H1 (cell line): Measurements from ENCODE around the gene ATP6V1C2. TPM values are rescaled to one million over a fixed set of nuclear protein-coding genes. Genes with fewer than 3 reads are reported as not detected.

Source experiments
- CTCF ChIA-PET: fragments of 300-600 bp; sonication (Branson Sonifier 250); formaldehyde crosslinking; loops from one replicate; lab custom pipeline; 2021; ENCODE audit not compliant: partially characterized antibody; lab: Charles Lee
- POLR2A ChIA-PET: fragments of 300-600 bp; sonication (Branson Sonifier 250); formaldehyde crosslinking; loops from one replicate; lab custom pipeline; 2021; ENCODE audit warnings: inconsistent platforms; ENCODE audit not compliant: partially characterized antibody; lab: Charles Lee
- DNase-seq, 2 experiments: peaks; one replicate each; pipeline versions ENCODE4 v3.0.0 to v3.0.0-alpha.2; 2010 to 2022; ENCODE audit warnings: low spot score in 2 of 2, low read depth in 1 of 2, mixed read lengths in 1 of 2
- FAIRE-seq: peaks from 2 replicates; lab custom pipeline; 2011; peaks lifted over from hg19 to GRCh38; lab: Jason Lieb, UNC
- H2AFZ ChIP-seq: 2 replicates; pipeline ENCODE4 v1.8.1; 2012; ENCODE audit warnings: low read length, inconsistent platforms
- H2AK5ac ChIP-seq: 2 replicates; pipeline ENCODE4 v1.6.1; 2013; ENCODE audit warnings: low read depth, low read length
- H2BK120ac ChIP-seq: replicated peaks from 2 replicates; pipeline ENCODE3; 2013; ENCODE audit warnings: low read depth, low read length, inconsistent platforms
- H2BK12ac ChIP-seq: 2 replicates; pipeline ENCODE4 v1.6.1; 2013; ENCODE audit warnings: low read depth, low read length
- H2BK15ac ChIP-seq: 2 replicates; pipeline ENCODE4 v1.6.1; 2013; ENCODE audit warnings: low read length
- H2BK20ac ChIP-seq: 2 replicates; pipeline ENCODE4 v1.6.1; 2013; ENCODE audit warnings: low read length
- H2BK5ac ChIP-seq: 2 replicates; pipeline ENCODE4 v1.6.1; 2013; ENCODE audit warnings: low read depth, low read length
- H3K14ac ChIP-seq: 2 replicates; pipeline ENCODE4 v1.6.1; 2013; ENCODE audit warnings: inconsistent platforms; ENCODE audit not compliant: insufficient read length
- H3K18ac ChIP-seq: 2 replicates; pipeline ENCODE4 v1.6.1; 2013; ENCODE audit warnings: low read length; ENCODE audit errors: extremely low read depth
- H3K23ac ChIP-seq: 2 replicates; pipeline ENCODE4 v1.6.1; 2013; ENCODE audit warnings: inconsistent platforms; ENCODE audit not compliant: insufficient read length
- H3K23me2 ChIP-seq: 2 replicates; pipeline ENCODE4 v1.6.1; 2013; ENCODE audit warnings: low read depth, low read length
- H3K27ac ChIP-seq: 2 replicates; pipeline ENCODE4 v1.6.1; 2011; ENCODE audit warnings: low read depth, low read length, inconsistent platforms
- H3K27me3 ChIP-seq, 4 experiments: replicated peaks in 1 of 4; 1 replicate in 1 of 4; 2 replicates in 3 of 4; pipeline versions ENCODE4 v1.6.1 to v1.8.1; 2011 to 2013; ENCODE audit warnings: low read length in 3 of 4, mild to moderate bottlenecking in 3 of 4, inconsistent platforms in 2 of 4, mixed read lengths in 2 of 4, moderate library complexity in 1 of 4; ENCODE audit not compliant: control insufficient read depth in 3 of 4, insufficient read depth in 3 of 4; ENCODE audit errors: extremely low read depth in 1 of 4
- H3K36me3 ChIP-seq, 4 experiments: 2 replicates each; pipeline versions ENCODE4 v1.6.1 to v1.8.1; 2011 to 2013; ENCODE audit warnings: mild to moderate bottlenecking in 4 of 4, low read length in 3 of 4, moderate library complexity in 2 of 4, control low read depth in 1 of 4, inconsistent platforms in 1 of 4; ENCODE audit not compliant: insufficient read depth in 4 of 4, control insufficient read depth in 2 of 4
- H3K4ac ChIP-seq: replicated peaks from 2 replicates; pipeline ENCODE3; 2013; ENCODE audit warnings: low read length, low read depth, mixed read lengths, inconsistent platforms; ENCODE audit not compliant: insufficient read length
- H3K4me1 ChIP-seq, 4 experiments: replicated peaks in 1 of 4; 1 replicate in 1 of 4; 2 replicates in 3 of 4; pipeline versions ENCODE4 v1.6.1 to v1.8.1; 2011 to 2013; ENCODE audit warnings: low read length in 3 of 4, inconsistent platforms in 2 of 4, mixed read lengths in 1 of 4; ENCODE audit not compliant: insufficient read depth in 4 of 4, control insufficient read depth in 3 of 4
- H3K4me2 ChIP-seq, 2 experiments: 2 replicates each; pipeline versions ENCODE4 v1.6.1 to v1.8.1; 2011 to 2013; ENCODE audit warnings: low read depth in 2 of 2, low read length in 2 of 2, control low read depth in 1 of 2, inconsistent platforms in 1 of 2, mild to moderate bottlenecking in 1 of 2; ENCODE audit not compliant: insufficient read depth in 1 of 2
- H3K4me3 ChIP-seq, 4 experiments: fragments of 200-600, 300-600 bp in 1 of 4; sonication (generic), shearing (Covaris generic), sonication (Bioruptor Twin) in 1 of 4; 2 replicates each; pipeline versions ENCODE4 v1.5.1 to v1.8.1; 2011 to 2016; ENCODE audit warnings: low read length in 4 of 4, low read depth in 3 of 4, control low read depth in 2 of 4, inconsistent platforms in 2 of 4, mild to moderate bottlenecking in 2 of 4, mixed read lengths in 1 of 4, moderate library complexity in 1 of 4; ENCODE audit not compliant: insufficient read depth in 2 of 4; ENCODE audit errors: extremely low read depth in 1 of 4
- H3K56ac ChIP-seq: replicated peaks from 2 replicates; pipeline ENCODE3; 2013; ENCODE audit warnings: low read depth, mild to moderate bottlenecking, mixed read lengths, low read length, inconsistent platforms; ENCODE audit not compliant: insufficient read length
- H3K79me1 ChIP-seq: 2 replicates; pipeline ENCODE4 v1.6.1; 2013; ENCODE audit warnings: low read depth, low read length, control low read depth
- H3K79me2 ChIP-seq, 2 experiments: 2 replicates each; pipeline versions ENCODE4 v1.6.1 to v1.8.1; 2012 to 2013; ENCODE audit warnings: low read length in 2 of 2, mild to moderate bottlenecking in 2 of 2, inconsistent platforms in 1 of 2; ENCODE audit not compliant: insufficient read depth in 2 of 2, control insufficient read depth in 1 of 2
- H3K9ac ChIP-seq, 4 experiments: replicated peaks in 1 of 4; 1 replicate in 1 of 4; 2 replicates in 3 of 4; pipeline versions ENCODE4 v1.6.1 to v1.8.1; 2011 to 2013; ENCODE audit warnings: low read depth in 3 of 4, low read length in 3 of 4, control low read depth in 2 of 4, mild to moderate bottlenecking in 2 of 4, moderate library complexity in 2 of 4, inconsistent platforms in 1 of 4; ENCODE audit errors: extremely low read depth in 1 of 4
- H3K9me3 ChIP-seq, 2 experiments: 2 replicates each; pipeline versions ENCODE4 v1.6.1 to v1.8.1; 2012 to 2013; ENCODE audit warnings: mild to moderate bottlenecking in 2 of 2, moderate library complexity in 2 of 2, control low read depth in 1 of 2, inconsistent platforms in 1 of 2, low read depth in 1 of 2, low read length in 1 of 2, mixed read lengths in 1 of 2; ENCODE audit not compliant: insufficient read depth in 2 of 2
- H4K20me1 ChIP-seq, 2 experiments: replicated peaks in 1 of 2; 2 replicates each; pipeline versions ENCODE3 to v1.8.1; 2011 to 2013; ENCODE audit warnings: inconsistent platforms in 2 of 2, low read length in 2 of 2, mild to moderate bottlenecking in 1 of 2; ENCODE audit not compliant: insufficient read depth in 2 of 2, control insufficient read depth in 1 of 2
- H4K5ac ChIP-seq: 2 replicates; pipeline ENCODE4 v1.6.1; 2013; ENCODE audit warnings: low read length, low read depth, mixed read lengths, inconsistent platforms; ENCODE audit not compliant: insufficient read length
- H4K8ac ChIP-seq: 2 replicates; pipeline ENCODE4 v1.8.0; 2013; ENCODE audit warnings: mild to moderate bottlenecking, moderate library complexity, low read length, inconsistent platforms; ENCODE audit not compliant: insufficient read depth; ENCODE audit errors: extremely low read depth
- H4K91ac ChIP-seq: replicated peaks from 2 replicates; pipeline ENCODE3; 2013; ENCODE audit warnings: low read length, mixed read lengths, inconsistent platforms; ENCODE audit not compliant: insufficient read length
- BCL11A ChIP-seq, 2 experiments: IDR thresholded peaks; one replicate each; pipeline ENCODE4 v1.6.1; 2011; ENCODE audit warnings: low read depth in 2 of 2, low read length in 2 of 2, mild to moderate bottlenecking in 2 of 2
- CBX8 ChIP-seq: fragments of 300-800, 300-1000 bp; sonication (generic); IDR thresholded peaks from 2 replicates; pipeline ENCODE4 v1.7.1; 2016; ENCODE audit warnings: low read depth, low read length, borderline replicate concordance
- CREB1 ChIP-seq: IDR thresholded peaks from 2 replicates; pipeline ENCODE4 v1.6.1; 2012; ENCODE audit warnings: inconsistent platforms
- CTBP2 ChIP-seq: IDR thresholded peaks from 2 replicates; pipeline ENCODE4 v1.7.0; 2011; ENCODE audit warnings: borderline replicate concordance, mild to moderate bottlenecking, moderate library complexity, mixed read lengths, low read length; ENCODE audit not compliant: insufficient read depth, insufficient read length
- EP300 ChIP-seq, 2 experiments: IDR thresholded peaks; 1 replicate in 1 of 2; 2 replicates in 1 of 2; pipeline ENCODE4 v1.6.1; 2011 to 2012; ENCODE audit warnings: low read depth in 2 of 2, low read length in 2 of 2, mild to moderate bottlenecking in 2 of 2, borderline replicate concordance in 1 of 2, inconsistent platforms in 1 of 2, moderate library complexity in 1 of 2
- FOSL1 ChIP-seq: IDR thresholded peaks from 2 replicates; pipeline ENCODE4 v1.6.1; 2011; ENCODE audit warnings: mild to moderate bottlenecking, low read depth, low read length, moderate library complexity; ENCODE audit not compliant: insufficient read depth
- POU5F1 ChIP-seq: IDR thresholded peaks from 2 replicates; pipeline ENCODE4 v1.6.1; 2011; ENCODE audit warnings: low read depth, mild to moderate bottlenecking, low read length, moderate library complexity
- RFX5 ChIP-seq: IDR thresholded peaks from 2 replicates; pipeline ENCODE4 v1.6.1; 2011; ENCODE audit warnings: low read depth, low read length, improper control_type of control experiment, borderline replicate concordance
- RNF2 ChIP-seq: fragments of 200-900, 300-1000 bp; sonication (generic); IDR thresholded peaks from 2 replicates; pipeline ENCODE4 v1.7.1; 2016; ENCODE audit warnings: borderline replicate concordance, low read depth, mild to moderate bottlenecking, antibody characterized with exemption, low read length; ENCODE audit not compliant: poor library complexity, severe bottlenecking; ENCODE audit errors: missing control alignments
- SIRT6 ChIP-seq: IDR thresholded peaks from one replicate; pipeline ENCODE4 v1.7.1; 2012; ENCODE audit warnings: low read length, inconsistent platforms
- SP4 ChIP-seq: IDR thresholded peaks from 2 replicates; pipeline ENCODE4 v1.6.1; 2012; ENCODE audit warnings: low read length, inconsistent platforms
- SRF ChIP-seq: IDR thresholded peaks from 2 replicates; pipeline ENCODE4 v1.6.1; 2011; ENCODE audit warnings: mild to moderate bottlenecking, low read depth, low read length, moderate library complexity
- SUZ12 ChIP-seq: fragments of 200-600 bp; sonication (generic); IDR thresholded peaks from 2 replicates; pipeline ENCODE4 v1.6.1; 2012; ENCODE audit warnings: mild to moderate bottlenecking, inconsistent platforms, low read length, moderate library complexity, mixed read lengths
- TAF7 ChIP-seq: optimal IDR thresholded peaks from 2 replicates; pipeline ENCODE3; 2011; ENCODE audit warnings: low read depth, mild to moderate bottlenecking, inconsistent platforms, low read length, moderate library complexity, borderline replicate concordance
- WGBS, 2 experiments: shearing (Covaris generic) in 1 of 2; methylation state at CpG; one replicate each; pipeline versions ENCODE4 v1.1.6 to v1.1.7; 2013 to 2015; ENCODE audit warnings: low lambda C conversion rate in 2 of 2, mixed read lengths in 2 of 2, inconsistent platforms in 1 of 2, low coverage in 1 of 2, missing lambda C conversion rate in 1 of 2; ENCODE audit not compliant: insufficient replicate concordance in 2 of 2, insufficient coverage in 1 of 2, insufficient read length in 1 of 2; ENCODE audit errors: extremely low coverage in 1 of 2, missing lambda C conversion rate in 1 of 2; 5-methylcytosine and 5-hydroxymethylcytosine counted together
- polyA plus RNA-seq, 7 experiments: library from polyadenylated mRNA; depleted of rRNA in 3 of 7; stranded (reverse) in 5 of 7; unstranded in 2 of 7; fragments of >200 nt in 5 of 7; fragments of 200-250 nt in 2 of 7; gene quantifications; 1 replicate in 5 of 7; 2 replicates in 1 of 7; 4 replicates in 1 of 7; pipeline versions ENCODE4 v1.2.1 to v1.2.3, GENCODE V29; 2011 to 2013; ENCODE audit warnings: missing spikeins in 2 of 7, mixed read lengths in 2 of 7
- total RNA-seq: library from RNA; stranded (reverse); fragmentation: NEBNext Ultra II Directional; extraction: Animal tissue kit (Norgen Biotek cat#: 25700); gene quantifications from 2 replicates; pipeline ENCODE4 v1.2.1, GENCODE V29; 2021

Gene ATP6V1C2
- total and polyA plus RNA-seq, 2 of the 8 experiments (the other 6 are each of a cell fraction or from before 2014, with no cell fraction given) = 0.29 to 0.74 TPM

GRCh38 chr2:10785260-10785659 lies 63.8 kb downstream of the ATP6V1C2 start:
- FAIRE-seq (no peak), DNase-seq (no peak)
- H4K8ac ChIP-seq = no peak overlapping the region
- no peak overlapping the region for H4K91ac ChIP-seq
- H2BK12ac ChIP-seq = no peak overlapping the region
- H2BK15ac ChIP-seq = no peak overlapping the region
- H3K79me1 ChIP-seq = peaks cover 4% of the 10 kb centered on the region; the same call in 1 of the 2 replicates
- H3K4me1 ChIP-seq = no peaks in the 10 kb centered on the region
- H3K4me2 ChIP-seq = no peak overlapping the region
- H3K27me3 ChIP-seq = no peaks in the 10 kb centered on the region
- no peak overlapping the region for H3K56ac ChIP-seq
- H3K14ac ChIP-seq = no peak overlapping the region
- H2AFZ ChIP-seq = no peak overlapping the region
- POLR2A ChIA-PET = interaction anchor here (0.7 to 1.3 kb wide), 2 partner anchors 9 to 16 kb away, joined by 3 to 4 read pairs; no protein-coding TSS in a partner anchor
- H3K27ac ChIP-seq = no peak overlapping the region
- H3K4ac ChIP-seq = no peak overlapping the region
- 98% methylated on average over 5 of the region's 5 CpGs; no CpG with 5 or more reads in 1 of the 2 experiments for WGBS, 2 experiments
- H3K9ac ChIP-seq = no peak overlapping the region
- no peak overlapping the region for H2BK20ac ChIP-seq
- no peaks in the 10 kb centered on the region for H3K23me2 ChIP-seq
- H3K18ac ChIP-seq = no peak overlapping the region
- no peak overlapping the region for H3K23ac ChIP-seq
- peaks cover 0 to 4% of the 10 kb centered on the region in 2 experiments; a peak in 1 of 4 replicates for H3K79me2 ChIP-seq
- peaks cover 2 to 15% of the 10 kb centered on the region in 2 experiments for H4K20me1 ChIP-seq
- H3K4me3 ChIP-seq = no peak overlapping the region
- H3K9me3 ChIP-seq = no peaks in the 10 kb centered on the region
- CTCF ChIA-PET = interaction anchor here (0.7 to 2.1 kb wide), 8 partner anchors 9 to 90 kb away, joined by 3 to 9 read pairs (median 4); no protein-coding TSS in a partner anchor
- peaks cover 54 to 94% (median 83%) of the 10 kb centered on the region in 4 experiments for H3K36me3 ChIP-seq
- H2BK120ac ChIP-seq = no peak overlapping the region
- no peak overlapping the region for H4K5ac ChIP-seq
- no peak overlapping the region for H2BK5ac ChIP-seq
- no peak overlapping the region for H2AK5ac ChIP-seq
- TF ChIP-seq CBX8 (no peak), RNF2 (no peak), SIRT6 (no peak), CTBP2 (no peak), TAF7 (no peak), BCL11A (IDR thresholded peaks at IDR 0.05; ENCODE audit: low read depth in 2 of 2, low read length in 2 of 2) (no peak), POU5F1 (no peak), SP4 (no peak), CREB1 (no peak), FOSL1 (no peak), SRF (no peak), EP300 (IDR thresholded peaks at IDR 0.05; ENCODE audit: borderline replicate concordance in 1 of 2, low read depth in 2 of 2, low read length in 2 of 2) (no peak), SUZ12 (no peak), RFX5 (no peak)
